Measurements from ENCODE around the gene C2orf49.

The C2orf49 gene

DNA sequence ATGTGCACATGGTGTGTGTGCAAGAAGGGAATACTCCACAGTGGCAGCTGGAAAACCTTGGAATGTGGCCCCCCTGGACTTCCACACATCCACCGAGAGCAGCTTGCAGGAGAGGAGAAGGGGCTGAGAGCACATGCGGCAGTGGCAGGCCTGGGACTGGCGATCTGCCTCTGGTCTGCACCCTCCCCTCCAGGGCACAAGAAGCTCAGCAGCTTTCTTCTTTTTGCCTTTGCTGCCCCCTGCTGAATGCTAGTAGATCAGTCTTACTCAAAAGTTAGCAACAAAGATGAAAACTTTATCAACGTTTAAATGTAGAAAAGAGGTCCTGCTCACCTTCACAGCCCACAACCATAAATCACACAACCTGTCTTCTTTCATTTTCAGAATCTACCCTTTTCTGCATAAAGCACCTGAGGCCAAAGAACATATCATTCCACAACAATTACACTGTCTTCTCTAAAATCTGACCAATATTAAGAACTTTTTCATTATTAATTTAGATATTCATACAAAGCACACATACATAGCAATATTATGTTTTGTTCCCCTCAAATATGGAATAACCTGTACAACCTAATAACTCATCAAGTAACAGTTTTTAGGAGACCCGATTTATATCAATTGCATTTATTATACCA, 42.4 kb upstream of the C2orf49 start:
- TF ChIP-seq ZFX (IDR thresholded peaks at IDR 0.05): no peak
- peak; percentile 75 for TF ChIP-seq CTCF (conservative IDR thresholded peaks at IDR 0.05)

DNA sequence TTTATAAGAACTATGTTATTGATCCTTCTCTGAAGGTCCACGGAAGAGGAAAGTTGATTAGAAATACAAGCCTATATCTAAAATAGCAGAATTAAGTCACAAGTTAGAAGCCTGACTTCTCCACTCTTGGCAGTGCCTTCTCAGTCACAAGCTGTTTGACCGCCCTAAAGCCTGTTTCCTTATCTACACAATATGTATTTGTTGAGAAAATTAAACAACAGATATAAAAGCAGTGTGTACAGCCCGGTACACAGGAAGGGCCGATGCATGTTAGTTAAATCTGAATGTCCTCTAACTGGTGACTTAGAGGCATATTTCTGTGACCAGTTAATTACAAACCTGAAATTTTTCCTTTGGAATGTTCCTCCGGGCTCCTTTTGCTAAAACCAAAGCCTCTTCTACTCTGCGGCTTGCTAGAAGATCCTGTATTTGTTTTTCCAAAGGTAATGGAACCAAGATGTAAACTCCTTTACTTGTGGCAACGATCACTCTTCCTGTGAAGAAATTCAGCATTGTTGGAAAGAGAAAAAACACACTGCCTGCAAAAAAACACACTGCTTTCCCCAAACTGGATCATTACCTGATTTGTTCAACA, 41.2 kb upstream of the C2orf49 start:
- no peak overlapping the region for H3K27ac ChIP-seq
- no peak for TF ChIP-seq CTCF (conservative IDR thresholded peaks at IDR 0.05)
- no peak for TF ChIP-seq ZFX (IDR thresholded peaks at IDR 0.05)

More for the DNA sequence above, 42.4 kb upstream of the C2orf49 start:
- peak overlapping the region; percentile 26; the same call in 1 of the 2 replicates for H3K27ac ChIP-seq

DNA sequence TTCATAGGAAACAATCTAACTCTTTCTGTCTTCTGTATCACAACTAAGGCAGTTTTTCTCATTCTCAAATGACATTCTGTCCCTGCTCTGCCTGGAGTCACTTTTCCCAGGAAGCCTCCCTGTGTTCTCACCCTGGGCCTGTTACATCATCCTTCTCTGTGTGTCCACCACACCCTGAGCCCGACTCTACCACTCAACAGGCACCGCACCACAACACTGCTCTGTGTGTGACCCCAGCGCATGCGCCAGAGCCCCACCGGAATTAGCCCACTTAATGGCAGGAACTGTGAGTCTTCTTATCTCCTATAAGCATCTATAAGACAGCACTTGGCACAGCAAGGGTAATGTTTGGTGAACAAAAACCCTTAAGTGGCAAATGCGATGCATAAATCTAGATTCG, 40.1 kb upstream of the C2orf49 start:
- TF ChIP-seq CTCF (conservative IDR thresholded peaks at IDR 0.05) (no peak), ZFX (IDR thresholded peaks at IDR 0.05) (no peak)
- no peak overlapping the region for H3K27ac ChIP-seq

DNA sequence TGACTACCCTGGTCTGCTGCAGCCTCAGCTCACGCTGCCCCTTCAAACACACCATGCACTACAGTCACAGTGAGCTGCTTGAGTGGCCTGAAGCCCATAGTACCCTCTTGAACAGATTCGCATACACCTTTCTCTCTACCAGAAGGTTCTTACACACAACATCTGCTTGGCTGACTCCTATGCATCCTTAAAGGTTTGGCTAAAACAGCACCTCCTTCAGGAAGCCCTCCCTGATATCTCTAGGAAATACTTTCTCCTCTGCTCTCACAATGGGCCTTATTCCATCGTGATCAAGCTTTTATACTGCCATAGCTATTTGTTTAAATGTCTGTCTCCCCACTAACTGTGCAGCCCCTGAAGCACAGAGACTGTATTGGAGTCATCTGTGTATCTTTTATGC, 39.3 kb upstream of the C2orf49 start:
- TF ChIP-seq ZFX (IDR thresholded peaks at IDR 0.05): no peak
- no peak for TF ChIP-seq CTCF (conservative IDR thresholded peaks at IDR 0.05)
- no peak overlapping the region for H3K27ac ChIP-seq

- no peak for TF ChIP-seq ZFX (IDR thresholded peaks at IDR 0.05)
- TF ChIP-seq CTCF (conservative IDR thresholded peaks at IDR 0.05): no peak; the same call in 1 of the 2 replicates
- no peak overlapping the region for H3K27ac ChIP-seq
Measured at GRCh38 chr2:105299290-105299689, 38.0 kb upstream of the C2orf49 start.

DNA sequence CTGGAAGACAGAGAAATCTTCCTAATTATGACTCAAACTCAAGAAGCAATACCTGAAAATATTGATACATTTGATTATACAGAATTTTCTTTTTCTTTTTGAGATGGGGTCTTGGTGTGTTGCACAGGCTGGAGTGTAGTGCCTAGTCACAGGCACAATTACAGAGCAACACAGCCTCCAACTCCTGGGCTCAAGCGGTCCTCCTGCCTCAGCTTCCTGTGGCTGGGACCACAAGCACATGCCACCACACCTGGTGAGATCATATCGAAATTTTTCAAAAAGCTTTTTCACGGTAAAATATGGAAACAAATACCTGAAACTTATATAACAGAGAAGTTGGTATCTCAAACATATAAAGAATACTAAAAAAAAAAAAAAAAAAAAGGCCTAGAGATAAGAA, 35.7 kb upstream of the C2orf49 start:
- no peak overlapping the region for H3K27ac ChIP-seq
- TF ChIP-seq CTCF (conservative IDR thresholded peaks at IDR 0.05): no peak
- no peak for TF ChIP-seq ZFX (IDR thresholded peaks at IDR 0.05)

- no peak overlapping the region for H3K27ac ChIP-seq
- no peak for TF ChIP-seq CTCF (conservative IDR thresholded peaks at IDR 0.05)
- TF ChIP-seq ZFX (IDR thresholded peaks at IDR 0.05): no peak
Measured at GRCh38 chr2:105307146-105307545, 30.2 kb upstream of the C2orf49 start.
